ENCODE results near the gene CCNL2. TPM values are rescaled to one million over a fixed set of nuclear protein-coding genes. Genes with fewer than 3 reads are reported as not detected.
"Not testable (repeated sequence)": the region's sequence is repeated elsewhere in the genome, so short reads cannot be mapped to it uniquely, and the experiment has no call there.

CCNL2 gene
- total and polyA plus RNA-seq, 8 donors: 49.2 to 409 (median 84.1) TPM

GRCh38 chr1:1406821-1407635 is 7.9 kb upstream of the CCNL2 start, which contains the start of gene MRPL20:
Gene MRPL20 (minus strand): TSS chr1:1407293. CDS start chr1:1407217, 76 bp downstream.
- 0 to 1% methylated on average over 92 to 98 of the region's 98 CpGs for WGBS, 2 donors
- no peaks in the 10 kb centered on the region for H3K27me3 ChIP-seq
- intact Hi-C loops (cut with DNase I): no loop called here
- peaks cover 0 to 14% (median 8%) of the 10 kb centered on the region in 3 donors for H3K36me3 ChIP-seq
- DNase-seq (peak; percentile 89 to 97 (median 92)), FAIRE-seq (no peak), ATAC-seq (peak; percentile 98 to 99 (median 98))
- TF ChIP-seq CTCF (IDR thresholded peaks at IDR 0.05): no peak
- peaks cover 14 to 20% (median 15%) of the 10 kb centered on the region in 3 donors for H3K4me1 ChIP-seq
- H3K9me3 ChIP-seq: no peaks in the 10 kb centered on the region
- H3K4me3 ChIP-seq: peak within 1 kb of the TSS; percentile 84 to 99 (median 98)
- H3K27ac ChIP-seq: peak within 1 kb of the TSS; percentile 66 to 70 (median 69)

- Histone ChIP-seq H3K4me3 (peak overlapping the region; percentile 84 to 99 (median 98)), H3K4me1 (peaks cover 14 to 20% (median 15%) of the 10 kb centered on the region in 3 donors), H3K27ac (peak overlapping the region in 2 of 4 donors; percentile 66 to 69), H3K27me3 (no peaks in the 10 kb centered on the region), H3K36me3 (peaks cover 0 to 14% (median 13%) of the 10 kb centered on the region in 3 donors), H3K9me3 (no peaks in the 10 kb centered on the region)
- FAIRE-seq (no peak), ATAC-seq (peak in 1 of 4 donors; percentile 1), DNase-seq (peak in 2 of 6 donors; percentile 13 to 61)
- intact Hi-C loops (cut with DNase I): no loop called here
- WGBS, 2 donors: 33 to 39% methylated on average over 43 of the region's 43 CpGs
- TF ChIP-seq CTCF (IDR thresholded peaks at IDR 0.05): no peak
Measured at GRCh38 chr1:1406101-1406820, 7.1 kb upstream of the CCNL2 start.

GRCh38 chr1:1403653-1404052 is 4.5 kb upstream of the CCNL2 start:
- no peak for TF ChIP-seq CTCF (IDR thresholded peaks at IDR 0.05)
- intact Hi-C loops (cut with DNase I): loop anchor here in 2 of 3 donors (5.0 kb wide), 2 partner anchors 34 to 39 kb away; partner anchors contain the start of gene VWA1 (in 1 of the 2)
- Histone ChIP-seq H3K4me3 (no peak overlapping the region), H3K9me3 (no peaks in the 10 kb centered on the region), H3K4me1 (peaks cover 15 to 29% (median 23%) of the 10 kb centered on the region in 3 donors), H3K27ac (no peak overlapping the region), H3K36me3 (peaks cover 0 to 14% (median 13%) of the 10 kb centered on the region in 3 donors), H3K27me3 (no peaks in the 10 kb centered on the region)
- ATAC-seq (no peak), FAIRE-seq (no peak), DNase-seq (peak in 1 of 6 donors; percentile 26)
- WGBS, 2 donors: 84 to 88% methylated on average over 7 of the region's 7 CpGs

GRCh38 chr1:1402901-1403392 is 3.8 kb upstream of the CCNL2 start:
- not testable (repeated sequence) for H3K4me3 ChIP-seq, DNase-seq, FAIRE-seq, ATAC-seq, H3K27ac ChIP-seq, H3K9me3 ChIP-seq, H3K27me3 ChIP-seq
- 89% methylated on average over 9 of the region's 9 CpGs for WGBS, 2 donors
- Histone ChIP-seq H3K36me3 (peaks cover 0 to 14% (median 13%) of the 10 kb centered on the region in 3 donors), H3K4me1 (peaks cover 11 to 26% (median 19%) of the 10 kb centered on the region in 3 donors)
- intact Hi-C loops (cut with DNase I): loop anchor here in 2 of 3 donors (5.0 kb wide), 2 partner anchors 34 to 39 kb away; partner anchors contain the start of gene VWA1 (in 1 of the 2)
